Brain microvascular endothelial cell (primary cell): Measurements from ENCODE around the gene FARP1.

Experiments
- DNase-seq: peaks from one replicate; pipeline ENCODE4 v3.0.0-alpha.2; 2020
- H3K27ac ChIP-seq: fragments of 250-450 bp; sonication (Bioruptor Pico); 2 replicates; pipeline ENCODE4 v1.5.1; 2020; ENCODE audit warnings: mild to moderate bottlenecking, moderate library complexity
- H3K27me3 ChIP-seq: fragments of 250-450 bp; sonication (Bioruptor Pico); replicated peaks from 2 replicates; pipeline ENCODE4 v1.5.1; 2020; ENCODE audit warnings: mild to moderate bottlenecking
- H3K36me3 ChIP-seq: fragments of 250-450 bp; sonication (Bioruptor Pico); replicated peaks from 2 replicates; pipeline ENCODE4 v1.5.1; 2020; ENCODE audit warnings: mild to moderate bottlenecking
- H3K4me3 ChIP-seq: 2 replicates; pipeline ENCODE4 v1.5.1; 2011; ENCODE audit warnings: low read depth, mild to moderate bottlenecking, control low read depth, low read length, moderate library complexity
- in situ Hi-C: cut with HindIII; loops from 2 replicates; pipeline ENCODE4 v1.10.0; 2017; ENCODE audit warnings: low sequenced_read_pairs, low pct_ligation_motif_present
- TF ChIP-seq, protein P1 (sequence below): IDR thresholded peaks from 2 replicates; pipeline ENCODE4 v1.5.1; 2011; ENCODE audit warnings: low read depth, mild to moderate bottlenecking, moderate library complexity, low read length, control low read depth, inconsistent platforms; ENCODE audit errors: missing control alignments

The FARP1 gene

DNA sequence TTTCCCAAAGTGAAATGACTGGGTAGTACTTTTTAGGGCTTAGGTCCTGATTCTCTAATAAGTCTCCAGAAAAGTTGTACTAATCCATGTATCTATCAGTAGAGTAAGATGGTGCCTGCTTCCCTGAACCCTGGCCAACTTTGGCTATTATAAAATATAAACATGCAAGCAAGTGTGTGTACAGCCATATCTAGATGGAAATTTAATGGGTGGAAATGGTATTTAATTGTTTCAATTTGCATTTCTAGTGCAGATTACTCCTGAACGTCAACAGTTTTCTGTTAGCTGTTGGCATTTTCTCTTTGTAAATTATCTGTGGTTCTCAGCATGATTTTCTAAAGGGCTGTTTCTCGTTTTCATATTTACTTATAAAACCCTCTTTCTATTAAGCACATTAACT, 221.3 kb downstream of the FARP1 start:
- Histone ChIP-seq H3K27me3 (no peaks in the 10 kb centered on the region), H3K4me3 (no peak overlapping the region), H3K36me3 (no peaks in the 10 kb centered on the region), H3K27ac (no peak overlapping the region)
- in situ Hi-C loops: no loop called here
- no peak for DNase-seq
- TF ChIP-seq, protein P1, sequence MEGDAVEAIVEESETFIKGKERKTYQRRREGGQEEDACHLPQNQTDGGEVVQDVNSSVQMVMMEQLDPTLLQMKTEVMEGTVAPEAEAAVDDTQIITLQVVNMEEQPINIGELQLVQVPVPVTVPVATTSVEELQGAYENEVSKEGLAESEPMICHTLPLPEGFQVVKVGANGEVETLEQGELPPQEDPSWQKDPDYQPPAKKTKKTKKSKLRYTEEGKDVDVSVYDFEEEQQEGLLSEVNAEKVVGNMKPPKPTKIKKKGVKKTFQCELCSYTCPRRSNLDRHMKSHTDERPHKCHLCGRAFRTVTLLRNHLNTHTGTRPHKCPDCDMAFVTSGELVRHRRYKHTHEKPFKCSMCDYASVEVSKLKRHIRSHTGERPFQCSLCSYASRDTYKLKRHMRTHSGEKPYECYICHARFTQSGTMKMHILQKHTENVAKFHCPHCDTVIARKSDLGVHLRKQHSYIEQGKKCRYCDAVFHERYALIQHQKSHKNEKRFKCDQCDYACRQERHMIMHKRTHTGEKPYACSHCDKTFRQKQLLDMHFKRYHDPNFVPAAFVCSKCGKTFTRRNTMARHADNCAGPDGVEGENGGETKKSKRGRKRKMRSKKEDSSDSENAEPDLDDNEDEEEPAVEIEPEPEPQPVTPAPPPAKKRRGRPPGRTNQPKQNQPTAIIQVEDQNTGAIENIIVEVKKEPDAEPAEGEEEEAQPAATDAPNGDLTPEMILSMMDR: no peak

DNA sequence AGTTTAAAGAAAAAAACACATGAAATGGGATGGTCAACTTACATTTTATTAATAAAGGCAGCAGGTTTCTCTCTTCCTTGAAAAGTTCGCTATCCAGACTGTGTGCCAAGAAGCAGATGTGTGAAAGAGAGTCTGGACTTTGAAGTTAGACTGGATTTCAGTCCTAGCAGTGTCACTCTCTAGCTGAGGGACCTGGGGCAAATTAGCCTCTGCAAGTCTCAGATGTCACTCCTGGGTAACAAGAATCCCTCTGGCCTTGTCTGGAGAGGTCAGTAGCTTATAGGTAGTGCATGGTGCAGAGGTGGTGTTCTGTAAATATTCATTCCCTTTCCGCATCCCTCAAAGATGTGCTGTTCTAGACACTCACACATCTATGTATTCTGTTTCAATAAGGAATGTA, 221.8 kb downstream of the FARP1 start:
- no peaks in the 10 kb centered on the region for H3K36me3 ChIP-seq
- no peak for DNase-seq
- H3K27me3 ChIP-seq: no peaks in the 10 kb centered on the region
- no peak overlapping the region for H3K27ac ChIP-seq
- TF ChIP-seq, protein P1: no peak
- no peak overlapping the region for H3K4me3 ChIP-seq
- in situ Hi-C loops: no loop called here

DNA sequence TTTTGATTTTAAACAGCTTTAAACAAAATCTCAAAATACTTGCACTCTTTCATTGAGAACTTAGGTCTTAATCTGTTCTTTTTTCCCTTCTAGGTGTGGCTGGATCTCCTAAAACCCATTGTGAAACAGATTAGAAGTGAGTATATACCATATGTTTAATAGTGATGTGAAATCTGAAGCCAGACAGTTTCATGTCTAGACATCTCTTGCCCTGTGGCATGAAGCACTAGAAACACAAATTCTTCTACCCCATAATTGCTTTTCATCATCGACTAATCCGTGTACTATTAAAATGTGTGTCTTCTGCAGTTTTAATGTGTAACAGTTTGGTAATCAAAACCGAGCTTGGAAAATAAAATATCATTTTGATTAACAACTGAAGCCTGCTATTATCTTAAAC, 222.4 kb downstream of the FARP1 start:
- H3K27me3 ChIP-seq: no peaks in the 10 kb centered on the region
- TF ChIP-seq, protein P1: no peak
- H3K4me3 ChIP-seq: no peak overlapping the region
- in situ Hi-C loops: no loop called here
- no peak for DNase-seq
- H3K36me3 ChIP-seq: no peaks in the 10 kb centered on the region
- no peak overlapping the region for H3K27ac ChIP-seq

DNA sequence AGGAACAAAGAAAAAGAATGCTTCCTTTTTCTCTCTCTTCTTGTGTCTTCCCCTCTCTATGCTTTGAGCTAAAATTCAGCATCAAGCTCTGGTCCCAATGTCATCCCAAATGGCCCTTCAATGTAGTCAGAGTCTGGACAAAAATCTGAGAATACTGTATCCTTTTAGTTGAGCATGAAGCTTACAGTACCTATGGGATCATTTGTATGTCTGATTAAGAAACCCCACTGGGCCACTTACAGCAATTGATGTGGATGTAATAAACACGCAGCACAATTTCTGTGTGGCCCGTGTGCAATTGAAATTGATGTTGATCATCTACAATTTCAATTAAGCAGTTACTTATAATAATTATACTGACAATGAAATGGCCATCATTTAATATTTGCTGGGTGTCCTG, 223.1 kb downstream of the FARP1 start:
- Histone ChIP-seq H3K27ac (no peak overlapping the region), H3K36me3 (no peaks in the 10 kb centered on the region), H3K27me3 (no peaks in the 10 kb centered on the region), H3K4me3 (no peak overlapping the region)
- TF ChIP-seq, protein P1: no peak
- DNase-seq: no peak
- in situ Hi-C loops: no loop called here

DNA sequence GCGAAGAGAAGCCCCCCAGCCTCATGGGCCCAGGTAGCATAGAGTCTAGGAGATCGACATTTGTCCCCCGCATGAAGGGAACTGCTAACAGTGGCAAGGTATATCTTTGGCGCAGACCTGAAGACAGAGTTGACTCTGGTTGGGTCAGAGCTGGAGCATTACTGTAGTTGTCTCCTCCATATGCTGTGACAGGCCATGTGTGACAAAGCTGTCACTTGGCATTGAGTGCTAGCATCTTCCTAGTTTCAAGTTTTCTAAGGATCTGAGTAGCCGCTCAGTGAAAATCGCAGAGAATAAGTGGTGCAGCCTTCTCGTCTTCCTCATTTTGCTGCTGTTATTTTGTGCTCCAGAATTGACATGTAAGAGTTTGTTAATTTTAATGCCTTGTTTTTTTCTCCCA, 223.5 kb downstream of the FARP1 start:
- in situ Hi-C loops: no loop called here
- Histone ChIP-seq H3K36me3 (no peaks in the 10 kb centered on the region), H3K27me3 (no peaks in the 10 kb centered on the region), H3K27ac (no peak overlapping the region), H3K4me3 (no peak overlapping the region)
- DNase-seq: no peak
- TF ChIP-seq, protein P1: no peak

DNA sequence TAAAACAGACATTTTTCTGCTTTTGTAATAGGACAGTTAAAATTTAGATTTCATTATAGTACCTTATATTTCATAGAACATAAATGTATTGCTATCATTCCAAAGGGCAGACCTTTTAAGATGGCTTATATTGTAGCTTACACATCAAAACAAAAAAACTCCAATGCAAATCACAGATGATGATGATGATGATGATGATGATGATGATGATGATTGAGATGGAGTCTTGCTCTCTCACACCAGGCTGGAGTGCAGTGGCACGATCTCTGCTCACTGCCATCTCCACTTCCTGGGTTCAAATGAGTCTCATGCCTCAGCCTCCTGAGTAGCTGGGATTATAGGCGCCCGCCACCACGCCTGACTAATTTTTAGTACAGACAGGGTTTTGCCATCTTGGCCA, 224.1 kb downstream of the FARP1 start:
- TF ChIP-seq, protein P1: no peak
- DNase-seq: no peak
- Histone ChIP-seq H3K4me3 (no peak overlapping the region), H3K36me3 (no peaks in the 10 kb centered on the region), H3K27ac (no peak overlapping the region), H3K27me3 (no peaks in the 10 kb centered on the region)
- in situ Hi-C loops: no loop called here
